Mammary epithelial cell (primary cell): ENCODE data around the gene SHMT1.

Experiments
- CTCF ChIP-seq, 2 donors: IDR thresholded peaks in 1 of 2; conservative IDR thresholded peaks in 1 of 2; 2 replicates each; pipeline ENCODE4 v1.5.1; 2011 to 2012; ENCODE audit warnings: inconsistent platforms in 2 of 2, low read length in 2 of 2, mild to moderate bottlenecking in 2 of 2, control low read depth in 1 of 2, low read depth in 1 of 2; ENCODE audit not compliant: insufficient read depth in 1 of 2; ENCODE audit errors: extremely low read depth in 1 of 2
- EZH2 ChIP-seq: IDR thresholded peaks from 2 replicates; pipeline ENCODE4 v1.6.1; 2012; ENCODE audit warnings: low read length, inconsistent platforms, borderline replicate concordance

- no peak for TF ChIP-seq CTCF (conservative IDR thresholded peaks at IDR 0.05 in 1 of 2, IDR thresholded peaks at IDR 0.05 in 1 of 2; ENCODE audit: extremely low read depth in 1 of 2, insufficient read depth in 1 of 2, low read depth in 1 of 2, low read length in 2 of 2)
- TF ChIP-seq EZH2: no peak
Observed at GRCh38 chr17:18363101-18364049, at the start of gene SHMT1.
